Measurements from ENCODE around the gene LRRC4C. TPM values are rescaled to one million over a fixed set of nuclear protein-coding genes. Genes with fewer than 3 reads are reported as not detected.

LRRC4C gene
- total RNA-seq, 1 donor from 2014 or later = 1.3 TPM

GRCh38 chr11:41222236-41222635 is 237.2 kb downstream of the LRRC4C start:
- H3K36me3 Mint-ChIP-seq (ENCODE audit: insufficient read depth) = no peaks in the 10 kb centered on the region
- H3K9me3 Mint-ChIP-seq (ENCODE audit: low read depth) = peaks cover 3% of the 10 kb centered on the region
- DNase-seq (ENCODE audit: low spot score, unreplicated experiment) = no peak
- H3K27me3 Mint-ChIP-seq = no peaks in the 10 kb centered on the region
- peaks cover 6% of the 10 kb centered on the region for H3K4me1 Mint-ChIP-seq (ENCODE audit: low read depth)
- H3K27ac Mint-ChIP-seq = no peak overlapping the region
- H3K4me3 Mint-ChIP-seq (ENCODE audit: low read depth) = no peak overlapping the region
- TF ChIP-seq CTCF (IDR thresholded peaks at IDR 0.05; ENCODE audit: unreplicated experiment) = no peak

- no peak for TF ChIP-seq CTCF (IDR thresholded peaks at IDR 0.05; ENCODE audit: unreplicated experiment)
- Mint-ChIP-seq H3K4me3 (ENCODE audit: low read depth) (no peak overlapping the region), H3K36me3 (ENCODE audit: insufficient read depth) (no peaks in the 10 kb centered on the region), H3K27me3 (no peaks in the 10 kb centered on the region), H3K27ac (no peak overlapping the region), H3K9me3 (ENCODE audit: low read depth) (no peaks in the 10 kb centered on the region), H3K4me1 (ENCODE audit: low read depth) (no peaks in the 10 kb centered on the region)
- DNase-seq (ENCODE audit: low spot score, unreplicated experiment) = no peak
Measured at GRCh38 chr11:41206388-41206787, 253.1 kb downstream of the LRRC4C start.

GRCh38 chr11:41201156-41201555 is 258.3 kb downstream of the LRRC4C start:
- peak; percentile 49 for DNase-seq (ENCODE audit: low spot score, unreplicated experiment)
- H3K4me3 Mint-ChIP-seq (ENCODE audit: low read depth) = no peak overlapping the region
- H3K36me3 Mint-ChIP-seq (ENCODE audit: insufficient read depth) = no peaks in the 10 kb centered on the region

DNA sequence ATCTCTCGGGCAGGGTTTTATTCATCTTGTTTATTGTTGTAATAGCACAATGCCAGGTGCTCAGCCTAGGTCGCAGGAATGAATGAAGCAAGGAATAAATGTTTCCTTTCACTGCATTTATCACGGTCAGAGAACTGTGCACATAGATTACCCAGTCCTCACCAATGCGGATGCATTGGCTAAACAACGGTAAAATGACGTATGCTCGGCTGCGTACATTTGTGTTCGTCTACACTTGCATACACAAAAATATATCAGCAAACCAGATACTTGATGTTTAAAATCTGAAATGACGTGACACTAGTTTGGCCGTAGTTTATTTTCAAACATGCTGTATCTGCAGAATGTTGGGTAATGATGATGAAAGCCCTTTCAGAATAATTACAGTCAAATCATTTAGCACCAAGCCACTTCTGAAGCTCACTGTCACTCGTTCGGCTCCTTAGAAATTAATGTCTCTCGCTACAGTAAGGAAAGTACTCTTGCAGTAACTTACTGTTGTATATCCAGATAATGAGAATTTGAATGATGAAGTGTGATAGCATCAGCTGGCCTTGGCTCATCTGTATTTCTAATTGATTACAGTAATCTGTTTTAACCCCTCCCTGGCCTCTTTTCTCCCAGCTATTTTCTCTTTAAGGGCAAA is 268.9 kb downstream of the LRRC4C start:
- no peak for DNase-seq (ENCODE audit: low spot score, unreplicated experiment)
- Mint-ChIP-seq H3K36me3 (ENCODE audit: insufficient read depth) (no peaks in the 10 kb centered on the region), H3K27me3 (no peaks in the 10 kb centered on the region), H3K4me3 (ENCODE audit: low read depth) (no peak overlapping the region), H3K9me3 (ENCODE audit: low read depth) (peaks cover 10% of the 10 kb centered on the region), H3K4me1 (ENCODE audit: low read depth) (peaks cover 20% of the 10 kb centered on the region), H3K27ac (no peak overlapping the region)
- no peak for TF ChIP-seq CTCF (IDR thresholded peaks at IDR 0.05; ENCODE audit: unreplicated experiment)

More at GRCh38 chr11:41201156-41201555, 258.3 kb downstream of the LRRC4C start:
- peak; percentile 81 for TF ChIP-seq CTCF (IDR thresholded peaks at IDR 0.05; ENCODE audit: unreplicated experiment)
- Mint-ChIP-seq H3K27me3 (no peaks in the 10 kb centered on the region), H3K9me3 (ENCODE audit: low read depth) (peaks cover 6% of the 10 kb centered on the region), H3K27ac (no peak overlapping the region), H3K4me1 (ENCODE audit: low read depth) (peaks cover 2% of the 10 kb centered on the region)

GRCh38 chr11:41189701-41190436 is 269.6 kb downstream of the LRRC4C start:
- Mint-ChIP-seq H3K4me1 (ENCODE audit: low read depth) (peaks cover 20% of the 10 kb centered on the region), H3K9me3 (ENCODE audit: low read depth) (peaks cover 10% of the 10 kb centered on the region), H3K36me3 (ENCODE audit: insufficient read depth) (no peaks in the 10 kb centered on the region), H3K27ac (no peak overlapping the region), H3K27me3 (no peaks in the 10 kb centered on the region), H3K4me3 (ENCODE audit: low read depth) (no peak overlapping the region)
- no peak for TF ChIP-seq CTCF (IDR thresholded peaks at IDR 0.05; ENCODE audit: unreplicated experiment)
- DNase-seq (ENCODE audit: low spot score, unreplicated experiment) = no peak

Measured in progenitor cell of endocrine pancreas (in vitro differentiated cells).